Keratinocyte (primary cell): Measurements from ENCODE around the gene TMEM94.

Experiments used
- CTCF ChIP-seq, 3 experiments: IDR thresholded peaks in 1 of 3; conservative IDR thresholded peaks in 1 of 3; optimal IDR thresholded peaks in 1 of 3; 2 replicates in 2 of 3; 3 replicates in 1 of 3; pipeline versions ENCODE3 to v1.5.1; 2011; ENCODE audit warnings: low read length in 3 of 3, mild to moderate bottlenecking in 3 of 3, moderate library complexity in 2 of 3, control low read depth in 1 of 3, inconsistent platforms in 1 of 3; ENCODE audit not compliant: insufficient read depth in 2 of 3; ENCODE audit errors: extremely low read depth in 1 of 3
- EZH2 ChIP-seq: IDR thresholded peaks from one replicate; pipeline ENCODE4 v1.6.1; 2012; ENCODE audit warnings: inconsistent platforms, mild to moderate bottlenecking, low read length, moderate library complexity

GRCh38 chr17:75507733-75508719, 51.6 kb downstream of the TMEM94 start:
- TF ChIP-seq CTCF (optimal IDR thresholded peaks at IDR 0.05 in 1 of 3, IDR thresholded peaks at IDR 0.05 in 1 of 3, conservative IDR thresholded peaks at IDR 0.05 in 1 of 3; ENCODE audit: extremely low read depth in 1 of 3, insufficient read depth in 2 of 3, low read length in 3 of 3): no peak
- no peak for TF ChIP-seq EZH2
